ENCODE data around the gene MICU1. TPM values are rescaled to one million over a fixed set of nuclear protein-coding genes. Genes with fewer than 3 reads are reported as not detected.
"Not testable (repeated sequence)": the region's sequence is repeated elsewhere in the genome, so short reads cannot be mapped to it uniquely, and the experiment has no call there.

Gene MICU1
- total RNA-seq, 1 experiment from 2014 or later = 50.6 TPM

DNA sequence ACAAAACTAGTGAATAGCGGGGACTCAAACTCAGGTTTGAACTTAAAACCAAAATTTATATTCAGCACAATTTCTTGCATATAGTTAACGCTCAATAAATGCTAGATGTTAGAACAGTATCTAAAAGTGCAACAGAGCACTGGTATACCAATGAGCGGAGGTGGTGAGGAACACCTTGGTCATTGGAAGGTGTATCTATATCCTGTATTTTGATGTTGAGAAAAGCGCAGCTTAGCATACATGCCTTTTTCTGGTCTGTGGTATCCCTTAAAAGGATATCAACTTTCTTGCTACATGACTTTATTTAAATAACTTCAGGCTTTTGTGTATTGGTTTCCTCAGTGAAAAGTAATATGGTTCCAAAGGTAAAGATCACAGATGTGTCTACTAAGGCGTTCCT is 237.8 kb downstream of the MICU1 start:
- no peak for DNase-seq (ENCODE audit: low read depth)

DNA sequence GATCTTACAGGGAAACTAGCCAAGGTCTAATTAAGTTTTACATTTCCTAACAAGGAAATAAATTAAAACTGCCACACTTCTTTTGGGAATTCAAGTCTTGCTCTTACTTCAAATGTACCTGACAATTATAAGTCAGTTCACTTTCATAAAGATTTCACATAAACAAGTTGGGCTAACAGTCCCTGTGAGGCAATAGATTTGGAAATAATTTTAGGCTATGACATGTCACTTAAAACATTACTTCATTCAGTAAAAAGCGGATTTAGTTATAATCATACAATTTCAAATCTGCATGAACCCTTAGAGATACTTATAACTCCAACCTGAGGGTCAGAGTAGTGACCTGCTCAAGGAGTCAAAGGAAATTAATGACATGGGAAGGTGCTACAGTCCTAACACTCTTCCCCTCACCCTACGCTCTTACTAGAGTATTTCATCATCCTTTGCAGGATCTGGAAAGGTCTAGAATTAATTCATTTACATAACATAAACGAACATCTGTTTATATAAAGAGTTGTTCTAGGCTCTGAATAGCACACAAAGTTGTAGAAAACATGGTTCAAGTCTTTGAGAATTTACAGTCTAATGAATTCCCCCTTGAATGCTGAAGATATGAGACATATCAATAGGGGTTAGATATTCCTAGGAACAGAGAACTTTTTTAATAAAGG is 238.8 kb downstream of the MICU1 start:
- no peak for DNase-seq (ENCODE audit: low read depth)

GRCh38 chr10:72385724-72386123 is 240.2 kb downstream of the MICU1 start:
- no peak for DNase-seq (ENCODE audit: low read depth)

GRCh38 chr10:72384982-72385381 is 240.9 kb downstream of the MICU1 start:
- DNase-seq (ENCODE audit: low read depth) = not testable (repeated sequence)

- peak; percentile 49 for DNase-seq (ENCODE audit: low read depth)
These were observed 246.1 kb downstream of the MICU1 start for GRCh38 chr10:72379776-72380175.

DNA sequence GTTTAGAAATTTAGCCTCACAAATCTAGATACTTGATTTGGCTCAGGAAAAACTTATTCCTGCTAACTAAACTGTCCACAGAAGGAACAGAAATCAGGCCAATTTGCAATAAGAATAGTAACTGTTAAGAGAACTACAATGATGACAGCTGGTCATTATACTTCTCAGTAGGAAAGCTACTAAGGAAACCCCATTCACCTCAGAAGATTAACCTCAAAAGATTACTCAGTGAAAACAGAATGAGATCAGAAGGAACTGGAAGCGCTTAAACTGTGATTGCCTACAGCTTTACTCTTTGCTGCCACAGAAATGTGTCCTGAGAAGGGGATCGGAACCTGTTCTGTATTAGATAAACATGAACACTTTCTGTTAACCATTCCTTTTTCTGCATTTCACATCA is 246.8 kb downstream of the MICU1 start:
- no peak for DNase-seq (ENCODE audit: low read depth)

DNA sequence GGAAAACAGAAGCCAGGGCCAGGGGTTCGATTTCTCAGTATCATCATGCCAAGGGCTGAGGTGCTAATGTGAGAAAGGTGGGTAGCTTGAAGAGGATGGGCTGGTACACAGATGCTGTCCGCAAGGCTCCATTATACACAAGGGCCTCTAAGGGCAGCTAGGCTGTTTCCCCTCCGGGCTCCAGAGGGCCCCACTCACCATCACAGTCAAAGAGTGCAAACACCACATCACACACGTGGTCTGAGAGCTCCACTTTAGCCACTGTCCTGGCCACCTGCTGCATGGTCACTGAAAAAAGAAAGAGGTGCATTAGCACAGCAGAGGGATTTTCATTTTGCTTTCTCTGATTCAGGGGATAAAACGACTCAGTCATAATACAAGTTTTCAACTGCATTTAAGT is 250.3 kb downstream of the MICU1 start:
- DNase-seq (ENCODE audit: low read depth) = no peak

DNA sequence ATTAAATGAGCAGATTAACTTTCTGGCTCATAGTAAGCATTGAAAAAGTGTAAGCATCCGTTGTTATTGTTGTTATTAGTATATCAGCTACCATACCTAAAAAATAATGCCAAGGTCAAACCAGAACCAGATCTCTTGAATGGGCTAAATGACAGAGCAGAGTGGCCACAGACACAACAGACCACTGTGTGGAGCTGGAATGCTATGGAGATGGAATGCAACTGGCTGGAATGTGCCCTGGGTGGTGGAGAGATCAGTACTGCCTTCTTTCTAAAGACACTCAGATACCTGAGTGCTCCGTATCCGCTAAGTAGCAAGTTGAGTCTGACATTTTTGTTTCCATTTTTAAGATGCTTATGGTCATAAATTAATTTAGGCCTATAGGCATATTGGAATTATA is 250.7 kb downstream of the MICU1 start:
- DNase-seq (ENCODE audit: low read depth) = no peak

GRCh38 chr10:72370201-72370722 is 255.6 kb downstream of the MICU1 start:
- no peak for DNase-seq (ENCODE audit: low read depth)

- no peak for DNase-seq (ENCODE audit: low read depth)
These were observed 258.4 kb downstream of the MICU1 start for GRCh38 chr10:72367301-72367960.

GRCh38 chr10:72365106-72365895 is 260.6 kb downstream of the MICU1 start:
- DNase-seq (ENCODE audit: low read depth) = no peak

GRCh38 chr10:72364239-72364777 is 261.6 kb downstream of the MICU1 start:
- peak; percentile 87 for DNase-seq (ENCODE audit: low read depth)

- DNase-seq (ENCODE audit: low read depth) = no peak
These were observed 268.9 kb downstream of the MICU1 start for GRCh38 chr10:72356987-72357386.

DNA sequence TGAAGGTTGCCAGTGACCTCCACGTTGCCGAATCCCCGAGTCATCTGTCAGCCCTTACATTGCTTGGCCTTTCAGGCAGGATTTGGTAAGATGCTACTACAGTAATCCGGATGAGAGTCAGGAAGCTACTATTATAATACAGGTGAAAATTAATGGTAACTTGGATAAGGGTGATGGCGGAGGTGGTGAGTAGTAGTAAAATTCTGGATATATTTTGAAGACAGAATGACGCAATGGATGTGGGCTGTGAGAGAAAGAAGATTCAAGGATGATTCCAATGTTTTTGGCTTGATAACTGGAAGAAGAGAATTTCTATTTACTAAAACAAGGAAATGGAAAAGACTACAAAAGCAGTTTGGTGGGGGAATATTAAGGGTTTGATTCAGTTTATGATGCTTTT is 269.8 kb downstream of the MICU1 start:
- DNase-seq (ENCODE audit: low read depth) = no peak

- no peak for DNase-seq (ENCODE audit: low read depth)
These were observed 270.7 kb downstream of the MICU1 start for GRCh38 chr10:72355214-72355555.

DNA sequence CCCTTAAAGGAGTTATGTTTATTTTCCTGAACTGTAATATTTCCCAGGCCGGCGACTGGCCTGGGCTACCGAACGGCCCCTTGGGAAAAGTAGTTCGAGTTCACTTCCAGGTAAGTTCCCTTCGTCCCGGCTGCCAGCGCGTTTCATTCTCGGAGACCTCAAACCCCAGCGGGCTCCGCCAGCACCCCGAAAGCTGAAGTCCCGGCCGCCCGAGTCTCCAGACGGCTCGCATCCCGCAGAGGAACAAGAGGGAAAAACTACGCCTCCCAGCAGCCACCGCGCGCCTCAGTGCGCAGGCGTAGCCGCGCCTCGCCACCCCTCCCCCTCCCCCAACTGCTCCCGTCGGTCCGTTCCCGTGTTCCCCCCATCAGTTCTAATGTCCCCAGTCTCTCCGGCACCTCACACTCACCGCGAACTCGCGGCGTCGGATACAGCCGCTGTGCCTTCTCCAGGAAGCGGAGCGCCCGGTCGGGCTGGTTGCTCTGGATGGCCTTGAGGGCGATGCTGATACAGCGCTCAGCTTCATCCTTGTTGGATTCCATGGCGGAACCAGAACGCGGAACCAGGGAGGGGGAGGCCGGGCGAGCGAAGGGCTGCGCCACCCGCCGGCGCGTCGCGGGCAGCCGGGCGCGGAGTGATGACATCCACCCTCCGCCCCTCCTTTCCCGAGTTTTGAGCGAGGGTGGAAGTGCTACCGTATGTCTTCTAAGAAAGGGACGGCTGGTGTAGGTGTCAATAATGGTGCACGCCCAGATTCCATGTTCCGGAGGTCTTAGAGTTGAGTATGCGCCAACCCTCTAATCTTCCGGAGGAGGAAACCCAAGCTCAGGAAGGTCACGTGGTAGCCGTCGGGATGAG is 271.3 kb downstream of the MICU1 start, which contains the start of gene DNAJB12:
Gene DNAJB12, minus strand, starts transcription at position 564 of the 858 bp plus-strand sequence. Its CDS starts 22 bp downstream, at position 542.
- peak; percentile 93 for DNase-seq (ENCODE audit: low read depth)

GRCh38 chr10:72353965-72354355 is 271.9 kb downstream of the MICU1 start:
- DNase-seq (ENCODE audit: low read depth) = no peak

- DNase-seq (ENCODE audit: low read depth) = no peak
These were observed 272.6 kb downstream of the MICU1 start for GRCh38 chr10:72353028-72353964.

- DNase-seq (ENCODE audit: low read depth) = no peak
These were observed 274.4 kb downstream of the MICU1 start for GRCh38 chr10:72351479-72351878.

DNA sequence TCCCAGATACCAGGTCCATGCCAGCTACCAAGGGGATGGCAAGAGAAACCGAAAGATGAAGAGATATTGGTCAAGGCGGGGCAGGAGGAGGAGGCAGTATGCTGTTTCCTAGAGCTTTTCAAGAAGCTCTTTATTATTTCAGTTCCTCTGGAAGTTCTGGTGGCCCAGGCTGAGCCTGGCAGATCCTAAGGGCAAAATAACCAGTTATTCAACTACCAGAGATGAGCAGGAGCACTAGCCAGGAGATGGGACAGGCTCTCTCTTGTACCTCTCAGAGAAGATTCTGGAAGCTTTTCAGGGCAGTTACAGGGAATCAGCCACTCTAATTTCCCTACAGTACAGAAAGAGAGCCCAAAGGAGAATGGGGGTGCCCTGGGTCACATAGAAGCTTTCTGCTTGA is 276.4 kb downstream of the MICU1 start:
- DNase-seq (ENCODE audit: low read depth) = no peak
